NCI-H146 (cell line): ENCODE measurements around the gene ABCC3.

Experiments
- DNase-seq: peaks from one replicate; lab custom pipeline; 2025; lab: John Stamatoyannopoulos, UW

ABCC3 gene

DNA sequence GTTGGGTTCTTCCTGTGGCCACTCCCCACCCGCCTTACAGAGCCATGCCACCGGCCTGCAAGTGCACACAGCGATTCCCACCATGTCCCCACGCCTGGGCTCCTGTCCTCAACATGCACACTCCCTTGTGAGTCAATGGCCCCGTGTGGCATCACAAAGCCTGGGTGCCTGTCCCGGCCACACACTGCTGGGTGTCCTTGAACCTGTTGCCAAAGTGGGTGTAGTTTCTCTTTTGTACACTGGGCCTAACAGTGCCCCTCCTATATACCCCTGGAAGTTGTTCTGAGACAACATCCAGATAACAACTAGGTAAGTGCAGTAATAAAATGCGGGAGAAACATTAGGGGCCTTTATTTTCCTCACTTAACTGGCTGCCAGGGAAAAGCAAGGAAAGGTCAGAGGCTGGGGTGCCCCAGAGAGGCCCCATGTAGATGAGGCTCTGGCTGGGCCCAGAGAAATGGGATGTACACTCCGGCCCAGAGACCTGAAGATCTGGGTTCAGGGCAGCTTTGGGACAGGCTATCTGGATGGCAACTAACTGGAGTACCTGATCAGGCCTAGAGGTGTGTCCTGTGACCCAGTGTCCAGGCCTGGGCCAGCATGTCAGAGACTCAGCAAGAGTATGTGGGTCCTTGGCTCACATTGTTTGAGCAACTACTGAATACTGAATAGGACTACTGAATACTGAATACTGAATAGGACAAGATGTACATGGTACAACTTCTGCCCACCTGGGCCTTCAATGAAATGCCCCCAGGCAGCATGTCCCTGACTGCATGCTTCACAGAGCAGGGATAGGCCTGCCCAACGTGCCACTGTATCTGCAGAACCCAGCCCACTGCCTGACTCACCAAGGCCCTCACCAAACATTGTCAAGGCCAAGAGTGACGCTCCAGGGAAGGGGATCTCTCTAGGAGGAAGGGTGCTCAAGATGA, 8.3 kb downstream of the ABCC3 start:
- DNase-seq, result no peak

GRCh38 chr17:50645748-50646682, 11.3 kb downstream of the ABCC3 start:
- DNase-seq, result no peak

DNA sequence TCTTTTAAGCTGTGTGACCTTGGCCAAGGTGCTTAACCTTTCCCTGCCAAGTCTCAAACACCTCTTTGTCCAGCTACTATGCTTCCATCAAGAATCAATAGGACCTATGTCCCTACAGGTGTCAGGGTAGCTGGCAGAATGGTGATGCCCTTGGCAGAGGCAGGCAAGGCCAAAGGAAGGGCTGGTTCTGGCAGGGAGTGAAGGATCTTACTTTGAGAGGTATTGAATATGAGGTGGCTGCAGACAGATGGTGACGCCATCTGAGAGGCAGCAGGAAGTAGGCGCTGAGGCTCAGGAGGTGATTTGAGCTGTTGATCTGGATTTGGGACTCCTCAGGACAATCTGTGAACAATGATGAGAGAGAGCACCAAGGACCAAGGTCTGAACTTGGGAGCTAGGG, 12.5 kb downstream of the ABCC3 start:
- DNase-seq, result no peak

DNA sequence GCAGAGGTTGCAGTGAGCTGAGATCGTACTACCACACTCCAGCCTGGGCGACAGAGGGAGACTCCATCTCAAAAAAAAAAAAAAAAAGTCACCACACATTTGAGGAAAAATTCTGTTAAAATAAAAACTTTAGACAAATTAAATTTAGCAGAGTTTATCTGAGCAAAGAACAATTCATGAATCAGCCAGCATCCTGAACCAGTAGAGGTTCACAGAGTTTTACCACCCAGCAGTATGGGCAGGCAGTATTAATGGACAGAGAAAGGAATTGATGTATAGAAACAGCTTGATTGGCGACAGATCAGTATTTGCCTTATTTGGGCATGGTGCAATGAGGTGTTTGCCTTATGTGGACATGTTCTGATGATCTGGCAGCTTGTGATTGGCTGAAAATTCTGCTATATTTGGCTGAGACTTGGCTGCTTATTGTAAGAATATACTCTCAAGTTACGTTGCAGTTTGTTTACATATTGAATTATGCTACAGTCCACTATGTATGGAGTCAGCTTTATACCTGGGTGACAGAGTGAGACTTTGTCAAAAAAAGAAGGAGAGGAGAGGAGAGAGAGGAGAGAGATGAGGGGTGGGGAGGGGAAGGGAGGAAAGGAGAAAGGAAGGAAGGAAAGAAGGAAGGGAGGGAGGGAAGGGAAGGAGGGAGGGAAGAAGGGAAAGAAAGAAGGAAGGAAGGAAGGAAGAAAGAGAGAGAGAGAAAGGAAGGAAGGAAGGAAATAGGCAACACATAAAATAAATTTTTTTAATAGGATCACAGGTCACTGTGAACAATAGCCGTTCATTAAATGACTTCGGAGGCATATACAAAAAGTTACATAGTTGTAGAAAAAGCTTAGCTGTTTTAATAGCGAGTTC, 14.6 kb downstream of the ABCC3 start:
- DNase-seq, result no peak

- no peak for DNase-seq
These were observed 17.0 kb downstream of the ABCC3 start for GRCh38 chr17:50651661-50652060.

DNA sequence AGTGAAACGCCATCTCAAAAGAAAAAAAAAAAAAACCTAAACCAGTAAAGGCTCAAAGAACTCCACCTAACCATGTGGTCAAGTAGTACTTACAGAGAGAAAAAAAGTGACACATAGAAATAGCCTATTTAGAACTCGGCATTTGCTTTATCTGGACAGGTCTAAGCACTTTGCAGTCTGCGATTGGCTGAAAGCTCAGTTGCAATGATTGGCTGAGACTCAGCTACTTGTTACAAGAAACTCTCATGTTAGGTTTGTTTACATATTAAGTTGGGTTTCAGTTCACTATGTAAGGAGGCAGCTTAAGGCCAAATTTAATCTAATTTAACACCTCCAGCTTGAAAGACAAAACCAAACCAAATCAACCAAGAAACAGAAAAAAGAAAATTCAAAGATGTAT, 19.1 kb downstream of the ABCC3 start:
- no peak for DNase-seq

- DNase-seq, result no peak
These were observed 21.8 kb downstream of the ABCC3 start for GRCh38 chr17:50656509-50656908.

- no peak for DNase-seq
These were observed 22.4 kb downstream of the ABCC3 start for GRCh38 chr17:50657054-50657453.

DNA sequence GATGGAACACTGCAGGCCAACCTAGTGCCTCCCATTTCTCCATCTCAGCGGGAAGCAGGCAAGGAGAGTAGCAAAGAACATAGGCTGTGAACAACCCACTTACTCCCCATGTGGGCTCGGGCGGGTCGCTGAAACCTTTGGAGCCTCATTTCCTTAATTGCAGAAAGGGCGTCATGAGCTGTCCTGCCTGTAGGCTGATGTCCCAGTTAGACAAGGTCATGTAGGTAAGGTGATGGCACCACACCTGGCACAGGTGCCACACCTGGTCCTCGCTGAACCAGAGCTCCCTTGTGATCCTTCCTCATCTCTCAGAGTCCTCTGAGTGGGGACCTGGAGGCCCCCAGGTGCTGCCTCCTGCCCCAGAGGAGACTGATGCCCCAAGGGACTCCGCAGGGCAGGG, 22.9 kb downstream of the ABCC3 start:
- DNase-seq, result no peak

DNA sequence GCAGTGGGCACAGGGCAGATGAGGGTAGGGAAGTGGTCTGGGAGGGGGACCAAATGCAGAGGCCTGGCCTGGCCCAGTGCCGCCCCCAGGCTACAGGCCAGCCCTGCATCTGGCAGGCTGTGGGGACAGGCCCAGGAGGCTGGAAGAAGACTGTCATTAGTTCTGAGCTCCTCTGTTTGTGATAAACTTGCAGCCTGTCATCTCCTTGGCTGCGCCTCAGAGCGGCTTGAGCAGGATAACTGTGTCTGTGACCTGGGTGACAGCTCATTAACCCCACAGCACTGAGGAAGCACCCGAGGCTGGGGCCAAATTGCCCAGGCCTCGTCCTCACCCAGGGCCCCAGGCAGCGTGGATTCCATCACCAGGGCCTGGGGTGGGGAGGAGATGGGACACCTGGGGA, 23.9 kb downstream of the ABCC3 start:
- no peak for DNase-seq

- DNase-seq, result no peak
These were observed 24.5 kb downstream of the ABCC3 start for GRCh38 chr17:50659179-50659578.

DNA sequence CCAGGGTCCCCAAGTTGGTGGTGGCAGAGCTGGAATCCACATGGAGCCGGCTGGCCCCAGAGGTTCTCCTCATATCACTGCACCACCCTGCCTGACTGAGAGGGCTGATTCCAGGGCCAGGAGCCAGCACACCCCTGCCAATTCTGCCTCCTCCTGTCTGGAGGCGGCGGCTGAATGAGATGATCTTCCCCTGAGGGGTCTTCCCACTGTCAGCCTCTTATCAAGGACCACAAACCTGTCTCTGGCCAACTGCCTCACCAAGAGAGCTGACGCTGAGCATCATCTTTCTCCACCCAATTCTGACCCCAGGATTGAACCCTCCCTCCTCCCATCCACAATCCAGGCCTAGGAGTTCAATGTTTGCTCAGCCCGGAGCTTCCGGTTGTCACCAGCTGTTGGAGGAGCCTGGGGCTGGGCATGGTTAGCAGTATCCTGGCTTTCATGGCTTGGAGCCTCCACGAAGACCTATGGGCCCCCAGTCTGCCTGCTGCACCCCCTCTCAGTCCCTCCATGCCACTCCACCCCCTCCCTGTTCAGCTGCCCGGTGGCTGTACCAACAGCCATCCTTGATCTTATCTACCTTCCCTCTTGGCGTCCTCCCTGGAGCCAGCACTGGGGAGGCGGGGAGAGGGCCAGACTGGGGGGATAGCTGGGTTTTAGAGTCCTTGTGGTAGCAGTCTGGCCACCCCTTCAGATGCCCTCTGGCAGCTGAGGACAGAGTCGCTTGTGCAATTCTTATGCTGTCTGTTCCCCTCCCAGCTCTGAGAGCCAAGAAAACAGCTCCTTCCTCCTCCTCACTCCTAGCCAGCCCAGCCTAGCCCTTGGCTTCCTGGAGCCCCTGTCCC, 25.6 kb downstream of the ABCC3 start:
- peak; percentile 57 for DNase-seq

DNA sequence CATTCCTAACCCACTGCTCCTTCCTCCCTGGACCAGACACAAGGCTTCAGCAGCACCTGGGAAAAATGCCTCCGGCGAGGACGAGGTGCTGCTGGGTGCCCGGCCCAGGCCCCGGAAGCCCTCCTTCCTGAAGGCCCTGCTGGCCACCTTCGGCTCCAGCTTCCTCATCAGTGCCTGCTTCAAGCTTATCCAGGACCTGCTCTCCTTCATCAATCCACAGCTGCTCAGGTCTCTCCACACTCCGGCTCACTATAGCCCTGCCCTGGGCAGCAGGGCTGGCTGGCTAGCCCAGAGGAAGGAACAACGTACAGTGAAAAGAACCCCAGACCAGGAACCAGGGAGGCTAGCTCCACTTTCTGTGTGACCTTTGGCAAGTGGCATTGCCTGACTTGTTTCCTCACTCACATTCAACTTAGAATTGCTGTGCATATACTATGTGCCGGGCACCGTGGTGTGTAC, 26.2 kb downstream of the ABCC3 start:
- no peak for DNase-seq

DNA sequence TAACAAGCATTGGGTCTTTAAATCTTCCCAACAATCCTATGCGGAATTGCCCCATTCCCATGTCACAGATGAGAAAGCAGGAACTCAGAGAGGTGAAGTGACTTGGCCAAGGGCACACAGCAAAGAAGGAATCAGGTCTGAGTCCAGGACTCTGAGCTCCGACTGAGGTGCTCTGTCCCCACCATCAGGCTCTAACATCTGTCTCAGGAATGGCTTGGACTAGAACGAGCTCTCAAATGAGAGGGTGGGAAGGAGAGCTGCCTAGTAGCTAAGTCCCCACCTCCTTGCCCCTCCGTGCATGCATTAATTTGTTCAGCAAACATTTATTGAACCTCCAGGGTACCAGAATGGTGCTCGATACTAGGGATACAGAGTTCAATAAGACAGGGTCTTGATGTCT, 26.7 kb downstream of the ABCC3 start:
- no peak for DNase-seq

DNA sequence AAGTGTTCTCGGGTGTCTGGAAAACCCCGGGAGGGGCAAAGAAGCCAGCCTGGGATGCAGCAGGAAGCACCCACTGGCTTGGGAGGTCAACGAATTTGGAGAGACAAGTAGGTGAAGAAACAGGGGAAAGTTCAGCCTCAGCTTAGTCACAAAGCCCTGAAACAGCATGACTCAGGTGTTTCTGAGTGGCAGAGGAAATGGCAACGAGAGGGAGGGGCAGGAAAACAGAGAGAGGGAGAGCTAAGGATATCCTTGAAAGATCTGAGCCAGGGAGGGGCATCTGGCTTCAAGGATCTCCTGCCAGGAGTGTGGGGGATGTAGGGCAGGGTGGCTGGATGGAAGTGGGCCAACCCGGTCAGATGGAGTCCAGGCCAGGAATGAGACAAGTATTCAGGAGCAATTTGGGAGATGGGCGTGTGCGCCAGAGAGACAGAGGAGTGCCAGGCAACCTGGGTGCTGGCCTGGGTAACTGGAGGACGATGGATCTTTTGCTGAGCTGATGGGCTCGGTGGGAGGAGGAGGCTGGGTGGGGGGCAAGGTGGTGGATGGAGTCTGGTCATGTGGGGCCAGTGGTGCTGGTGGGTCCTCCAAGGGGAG, 27.2 kb downstream of the ABCC3 start:
- no peak for DNase-seq

DNA sequence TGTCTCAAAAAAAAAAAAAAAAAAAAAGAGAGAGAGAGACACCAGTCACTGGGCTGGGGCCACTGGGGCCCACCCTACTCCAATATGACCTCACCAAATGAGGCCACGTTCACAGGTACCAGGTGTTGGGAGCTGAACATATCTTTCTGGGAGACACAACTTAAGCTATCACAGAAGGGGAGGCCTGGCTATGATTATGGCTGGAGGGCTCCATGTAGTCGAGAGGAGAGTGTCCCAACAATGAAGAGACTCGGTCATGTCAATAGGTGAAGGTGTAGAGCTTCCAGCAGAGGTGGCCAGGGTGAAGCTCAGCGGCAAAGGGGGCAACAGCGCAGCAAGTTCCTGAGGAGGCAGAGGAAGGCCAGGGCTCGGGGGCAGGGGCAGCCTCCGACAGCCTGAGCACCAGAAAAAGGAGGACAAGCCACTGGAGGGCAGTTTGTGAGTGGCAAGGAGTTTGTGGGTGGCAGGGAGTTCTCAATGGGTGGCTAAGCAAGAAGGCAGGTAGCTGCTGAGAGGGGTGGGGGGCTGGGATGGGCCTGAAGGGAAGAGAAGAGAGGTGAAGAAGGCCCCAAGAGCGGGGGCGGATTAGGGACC, 28.0 kb downstream of the ABCC3 start:
- DNase-seq, result no peak

DNA sequence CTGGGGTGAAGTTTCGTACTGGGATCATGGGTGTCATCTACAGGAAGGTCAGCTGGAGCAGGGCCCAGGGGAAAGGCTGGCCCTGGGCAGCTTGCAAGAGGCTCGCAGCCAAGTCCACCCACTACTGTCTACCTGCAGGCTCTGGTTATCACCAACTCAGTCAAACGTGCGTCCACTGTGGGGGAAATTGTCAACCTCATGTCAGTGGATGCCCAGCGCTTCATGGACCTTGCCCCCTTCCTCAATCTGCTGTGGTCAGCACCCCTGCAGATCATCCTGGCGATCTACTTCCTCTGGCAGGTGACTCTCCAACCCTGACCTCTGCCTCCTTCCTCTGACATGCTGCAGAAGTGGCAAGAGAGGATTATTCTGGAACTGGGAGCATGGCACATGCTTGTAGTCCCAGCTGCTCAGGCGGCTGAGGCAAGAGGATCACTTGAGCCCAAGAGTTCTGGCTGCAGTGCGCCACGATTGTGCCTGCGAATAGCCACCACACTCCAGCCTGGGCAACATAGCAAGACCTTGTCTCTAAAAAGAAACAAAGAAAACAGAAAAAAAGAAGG, 29.2 kb downstream of the ABCC3 start:
- no peak for DNase-seq

DNA sequence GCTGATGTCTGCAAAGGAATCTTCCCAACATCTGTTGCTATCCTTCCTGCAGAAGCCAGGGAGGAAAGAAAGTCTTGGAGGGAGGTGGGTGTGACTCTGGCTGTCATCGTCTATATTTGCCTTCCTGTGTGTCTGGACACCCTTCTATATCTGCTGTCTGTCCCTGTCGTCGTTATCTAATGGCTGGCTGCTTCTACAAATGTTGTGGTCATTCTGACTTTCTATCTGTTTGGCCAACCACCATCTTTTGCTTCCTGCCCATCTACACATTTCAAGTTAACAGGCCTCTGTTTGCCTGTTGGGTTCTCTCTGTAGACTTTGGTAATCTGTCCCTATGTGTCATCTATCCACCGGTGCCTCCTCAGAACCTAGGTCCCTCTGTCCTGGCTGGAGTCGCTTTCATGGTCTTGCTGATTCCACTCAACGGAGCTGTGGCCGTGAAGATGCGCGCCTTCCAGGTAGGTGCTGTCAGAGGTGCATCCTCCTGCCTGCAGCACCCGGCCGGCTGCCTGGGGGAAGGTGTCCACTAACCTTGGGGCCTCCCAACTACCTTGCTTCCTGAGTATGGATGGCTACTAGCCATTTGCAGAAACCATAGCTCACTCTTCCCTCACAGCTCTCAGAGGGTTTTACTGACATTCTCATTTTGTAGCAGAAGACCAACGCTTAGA, 30.2 kb downstream of the ABCC3 start:
- DNase-seq, result no peak

GRCh38 chr17:50665838-50666237, 31.2 kb downstream of the ABCC3 start:
- DNase-seq, result no peak
